Endodermal cell (in vitro differentiated cells): ENCODE results near the gene FGFR3. TPM values are rescaled to one million over a fixed set of nuclear protein-coding genes. Genes with fewer than 3 reads are reported as not detected.

ENCODE experiments used
- DNase-seq: peaks from one replicate; pipeline ENCODE4 v3.0.0-alpha.2; 2017
- H3K27ac ChIP-seq: 2 replicates; pipeline ENCODE4 v1.5.1; 2013; ENCODE audit warnings: mild to moderate bottlenecking, low read depth, low read length, moderate library complexity
- H3K27me3 ChIP-seq: 2 replicates; pipeline ENCODE4 v1.6.1; 2013; ENCODE audit warnings: mild to moderate bottlenecking, low read length, moderate library complexity; ENCODE audit not compliant: insufficient read depth, control insufficient read depth, poor library complexity, severe bottlenecking
- H3K36me3 ChIP-seq: 2 replicates; pipeline ENCODE4 v1.7.0; 2013; ENCODE audit warnings: mild to moderate bottlenecking, low read length, moderate library complexity; ENCODE audit not compliant: control insufficient read depth, insufficient read depth
- H3K4me1 ChIP-seq: one replicate; pipeline ENCODE4 v1.7.0; 2013; ENCODE audit warnings: low read length; ENCODE audit not compliant: control insufficient read depth, insufficient read depth
- H3K4me3 ChIP-seq: 2 replicates; pipeline ENCODE4 v1.5.1; 2013; ENCODE audit warnings: mild to moderate bottlenecking, low read length, moderate library complexity
- H3K9ac ChIP-seq: 2 replicates; pipeline ENCODE4 v1.6.1; 2013; ENCODE audit warnings: mild to moderate bottlenecking, low read length, moderate library complexity; ENCODE audit not compliant: poor library complexity, severe bottlenecking; ENCODE audit errors: extremely low read depth
- H3K9me3 ChIP-seq: 2 replicates; pipeline ENCODE4 v1.6.1; 2013; ENCODE audit warnings: mild to moderate bottlenecking, low read length, moderate library complexity; ENCODE audit not compliant: control insufficient read depth
- H3K27ac Mint-ChIP-seq: 2 replicates; pipeline ENCODE4 v1.8.0; 2020; ENCODE audit warnings: mixed read lengths
- H3K27me3 Mint-ChIP-seq: 2 replicates; pipeline ENCODE4 v1.8.0; 2021; ENCODE audit warnings: mild to moderate bottlenecking, mixed read lengths; ENCODE audit not compliant: insufficient read depth
- H3K36me3 Mint-ChIP-seq: 2 replicates; pipeline ENCODE4 v1.8.0; 2020; ENCODE audit warnings: low read depth, mixed read lengths
- H3K4me1 Mint-ChIP-seq: 2 replicates; pipeline ENCODE4 v1.8.0; 2020; ENCODE audit warnings: mixed read lengths
- H3K4me3 Mint-ChIP-seq: 2 replicates; pipeline ENCODE4 v1.8.0; 2020; ENCODE audit warnings: mild to moderate bottlenecking, moderate library complexity, mixed read lengths
- H3K9me3 Mint-ChIP-seq: 2 replicates; pipeline ENCODE4 v1.8.0; 2020; ENCODE audit warnings: mild to moderate bottlenecking, mixed read lengths
- CTCF ChIP-seq: fragments of 200-600 bp; sonication (generic); conservative IDR thresholded peaks from 2 replicates; pipeline ENCODE4 v1.5.0; 2021; ENCODE audit warnings: antibody characterized with exemption, mild to moderate bottlenecking
- WGBS, 2 experiments: methylation state at CpG; one replicate each; pipeline versions ENCODE4 v1.1.5 to v1.1.7; 2013; ENCODE audit warnings: missing lambda C conversion rate in 2 of 2, mixed read lengths in 1 of 2; ENCODE audit not compliant: insufficient coverage in 1 of 2, insufficient read length in 1 of 2; 5-methylcytosine and 5-hydroxymethylcytosine counted together
- total RNA-seq, 2 donors: library from RNA; stranded (reverse); fragmentation: NEBNext Ultra II Directional in 1 of 2; extraction: Animal tissue kit (Norgen Biotek cat#: 25700) in 1 of 2; gene quantifications; 2 replicates in 1 of 2; 3 replicates in 1 of 2; pipeline ENCODE4 v1.2.1, GENCODE V29; 2021

FGFR3 gene
- total RNA-seq, 2 donors from 2014 or later, result 107 to 125 TPM

GRCh38 chr4:1793496-1793840 is 375 bp downstream of the FGFR3 start:
- Histone ChIP-seq H3K27ac (no peak overlapping the region), H3K4me1 (peaks cover 7% of the 10 kb centered on the region), H3K36me3 (no peaks in the 10 kb centered on the region), H3K9me3 (no peaks in the 10 kb centered on the region), H3K27me3 (peaks cover 17% of the 10 kb centered on the region), H3K4me3 (no peak overlapping the region), H3K9ac (no peak overlapping the region)
- H3K4me1 Mint-ChIP-seq, result no peaks in the 10 kb centered on the region
- 0% methylated on average over 42 of the region's 44 CpGs; no CpG with 5 or more reads in 1 of the 2 experiments for WGBS, 2 experiments
- no peaks in the 10 kb centered on the region for H3K36me3 Mint-ChIP-seq
- H3K9me3 Mint-ChIP-seq, result no peaks in the 10 kb centered on the region
- DNase-seq, result peak; percentile 80
- TF ChIP-seq CTCF, result no peak
- peaks cover 27% of the 10 kb centered on the region for H3K27me3 Mint-ChIP-seq
- peak overlapping the region; percentile 66 for H3K4me3 Mint-ChIP-seq
- no peak overlapping the region for H3K27ac Mint-ChIP-seq

GRCh38 chr4:1793940-1794808 is 1.1 kb downstream of the FGFR3 start:
- H3K9ac ChIP-seq, result peak overlapping the region; percentile 34
- H3K4me1 ChIP-seq, result peaks cover 7% of the 10 kb centered on the region
- Mint-ChIP-seq H3K36me3 (peaks cover 5% of the 10 kb centered on the region), H3K4me3 (peak overlapping the region; percentile 66), H3K9me3 (no peaks in the 10 kb centered on the region), H3K27ac (no peak overlapping the region), H3K4me1 (no peaks in the 10 kb centered on the region), H3K27me3 (peaks cover 27% of the 10 kb centered on the region)
- DNase-seq, result peak; percentile 76
- no peak overlapping the region for H3K27ac ChIP-seq
- peaks cover 17% of the 10 kb centered on the region for H3K27me3 ChIP-seq
- H3K9me3 ChIP-seq, result no peaks in the 10 kb centered on the region
- no peak for TF ChIP-seq CTCF
- peak overlapping the region; percentile 80 for H3K4me3 ChIP-seq
- WGBS, 2 experiments, result 0 to 1% methylated on average over 47 to 101 of the region's 101 CpGs
- H3K36me3 ChIP-seq, result no peaks in the 10 kb centered on the region

GRCh38 chr4:1794809-1795298 is 1.8 kb downstream of the FGFR3 start:
- H3K36me3 ChIP-seq, result no peaks in the 10 kb centered on the region
- Mint-ChIP-seq H3K9me3 (no peaks in the 10 kb centered on the region), H3K4me3 (peak overlapping the region; percentile 66), H3K36me3 (peaks cover 5% of the 10 kb centered on the region), H3K27me3 (peaks cover 27% of the 10 kb centered on the region), H3K4me1 (no peaks in the 10 kb centered on the region), H3K27ac (no peak overlapping the region)
- DNase-seq, result no peak
- H3K9me3 ChIP-seq, result no peaks in the 10 kb centered on the region
- H3K27ac ChIP-seq, result no peak overlapping the region
- H3K27me3 ChIP-seq, result peaks cover 17% of the 10 kb centered on the region
- 0 to 1% methylated on average over 44 to 68 of the region's 68 CpGs for WGBS, 2 experiments
- peaks cover 7% of the 10 kb centered on the region for H3K4me1 ChIP-seq
- TF ChIP-seq CTCF, result no peak
- H3K9ac ChIP-seq, result peak overlapping the region; percentile 34
- H3K4me3 ChIP-seq, result peak overlapping the region; percentile 80
